Keratinocyte (primary cell): ENCODE measurements around the gene RASAL2. TPM values are rescaled to one million over a fixed set of nuclear protein-coding genes. Genes with fewer than 3 reads are reported as not detected.
A peak's percentile ranks its signal among the peaks of the same experiment; 100 is the strongest.

Source experiments
- DNase-seq: peaks from one replicate; pipeline ENCODE4 v3.0.0-alpha.2; 2011; ENCODE audit warnings: low read depth, missing footprints, low spot score
- FAIRE-seq: peaks from 2 replicates; lab custom pipeline; 2011; peaks lifted over from hg19 to GRCh38; lab: Jason Lieb, UNC
- H2AFZ ChIP-seq: 2 replicates; pipeline ENCODE4 v1.6.0; 2012; ENCODE audit warnings: low read length, control low read depth, inconsistent platforms; ENCODE audit not compliant: control insufficient read depth
- H3K27ac ChIP-seq: 2 replicates; pipeline ENCODE4 v1.5.1; 2011; ENCODE audit warnings: low read length; ENCODE audit not compliant: control insufficient read depth, insufficient read depth
- H3K27me3 ChIP-seq: 3 replicates; pipeline ENCODE4 v1.6.0; 2011; ENCODE audit warnings: low read length; ENCODE audit not compliant: control insufficient read depth, insufficient read depth; ENCODE audit errors: extremely low read depth
- H3K36me3 ChIP-seq, 2 experiments: 2 replicates in 1 of 2; 3 replicates in 1 of 2; pipeline ENCODE4 v1.5.1; 2011; ENCODE audit warnings: low read length in 2 of 2, mild to moderate bottlenecking in 1 of 2; ENCODE audit not compliant: control insufficient read depth in 2 of 2, insufficient read depth in 2 of 2; ENCODE audit errors: extremely low read depth in 1 of 2
- H3K4me1 ChIP-seq: 3 replicates; pipeline ENCODE4 v1.5.1; 2011; ENCODE audit warnings: low read length; ENCODE audit not compliant: control insufficient read depth, insufficient read depth; ENCODE audit errors: extremely low read depth
- H3K4me2 ChIP-seq: 3 replicates; pipeline ENCODE4 v1.6.0; 2011; ENCODE audit warnings: low read depth, low read length; ENCODE audit not compliant: control insufficient read depth, insufficient read depth; ENCODE audit errors: extremely low read depth
- H3K4me3 ChIP-seq, 3 experiments: fragments of 200-600 bp in 1 of 3; sonication (generic) in 1 of 3; 2 replicates in 2 of 3; 3 replicates in 1 of 3; pipeline ENCODE4 v1.5.1; 2011 to 2016; ENCODE audit warnings: low read length in 3 of 3, mild to moderate bottlenecking in 3 of 3, control low read depth in 2 of 3, inconsistent platforms in 1 of 3, low read depth in 1 of 3, mixed read lengths in 1 of 3, mixed run types in 1 of 3, moderate library complexity in 1 of 3; ENCODE audit not compliant: control insufficient read depth in 2 of 3, insufficient read depth in 2 of 3; ENCODE audit errors: extremely low read depth in 1 of 3
- H3K79me2 ChIP-seq: 2 replicates; pipeline ENCODE4 v1.6.0; 2012; ENCODE audit warnings: low read length; ENCODE audit not compliant: control insufficient read depth, insufficient read depth
- H3K9ac ChIP-seq: 3 replicates; pipeline ENCODE4 v1.6.0; 2011; ENCODE audit warnings: low read length; ENCODE audit not compliant: control insufficient read depth, insufficient read depth; ENCODE audit errors: extremely low read depth
- H3K9me1 ChIP-seq: 3 replicates; pipeline ENCODE4 v1.6.0; 2011; ENCODE audit warnings: low read length; ENCODE audit not compliant: control insufficient read depth, insufficient read depth; ENCODE audit errors: extremely low read depth
- H3K9me3 ChIP-seq: 2 replicates; pipeline ENCODE4 v1.5.1; 2012; ENCODE audit warnings: low read depth, low read length; ENCODE audit not compliant: control insufficient read depth
- H4K20me1 ChIP-seq: 3 replicates; pipeline ENCODE4 v1.6.0; 2011; ENCODE audit warnings: low read length; ENCODE audit not compliant: control insufficient read depth, insufficient read depth; ENCODE audit errors: extremely low read depth
- EZH2 ChIP-seq: IDR thresholded peaks from one replicate; pipeline ENCODE4 v1.6.1; 2012; ENCODE audit warnings: inconsistent platforms, mild to moderate bottlenecking, low read length, moderate library complexity
- dilution Hi-C: fragments of 300-500 bp; cut with MboI; formaldehyde crosslinking; loops from one replicate; pipeline ENCODE4 v1.7.0; 2020; ENCODE audit warnings: low sequenced_read_pairs; ENCODE audit not compliant: extremely low pct_ligation_motif_present
- polyA plus RNA-seq, 5 experiments: library from polyadenylated mRNA; depleted of rRNA in 3 of 5; stranded (reverse) in 3 of 5; stranded (forward) in 1 of 5; unstranded in 1 of 5; fragments of >200 nt; gene quantifications; 1 replicate in 1 of 5; 2 replicates in 3 of 5; 3 replicates in 1 of 5; pipeline versions ENCODE4 v1.2.1 to v1.2.3, GENCODE V29; 2011 to 2012; ENCODE audit warnings: missing spikeins in 2 of 5, low read depth in 1 of 5, low replicate concordance in 1 of 5
- TF ChIP-seq, protein P1 (sequence below), 3 experiments: IDR thresholded peaks in 1 of 3; conservative IDR thresholded peaks in 1 of 3; optimal IDR thresholded peaks in 1 of 3; 2 replicates in 2 of 3; 3 replicates in 1 of 3; pipeline versions ENCODE3 to v1.5.1; 2011; ENCODE audit warnings: low read length in 3 of 3, mild to moderate bottlenecking in 3 of 3, moderate library complexity in 2 of 3, control low read depth in 1 of 3, inconsistent platforms in 1 of 3; ENCODE audit not compliant: insufficient read depth in 2 of 3; ENCODE audit errors: extremely low read depth in 1 of 3

RASAL2 gene
- polyA plus RNA-seq, 1 donor (not counting 4 experiments of a cell fraction or from before 2014, with no cell fraction given), result 27.2 TPM

DNA sequence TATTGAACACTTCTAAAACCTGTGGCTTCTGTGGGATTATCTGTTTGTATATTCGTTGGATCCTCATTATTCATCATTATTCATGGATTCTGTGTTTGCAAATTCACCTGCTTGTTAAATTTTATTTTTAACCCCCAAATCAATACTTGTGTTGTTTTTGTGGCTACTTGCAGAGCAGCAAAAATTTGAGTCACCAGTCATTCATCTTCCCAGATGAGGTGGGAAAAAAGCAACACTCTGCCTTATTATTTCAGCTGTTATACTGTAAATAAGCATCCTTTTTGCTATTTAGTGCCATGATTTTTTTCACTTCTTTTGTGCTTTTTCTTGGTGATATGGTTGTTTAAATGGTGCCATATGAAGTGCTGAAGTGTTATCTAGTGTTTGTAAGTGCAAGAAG, 56.7 kb downstream of the RASAL2 start:
- Histone ChIP-seq H3K9ac (no peak overlapping the region), H3K4me1 (peaks cover 23% of the 10 kb centered on the region), H3K4me2 (no peak overlapping the region), H3K9me1 (no peaks in the 10 kb centered on the region), H3K9me3 (no peaks in the 10 kb centered on the region), H3K27me3 (no peaks in the 10 kb centered on the region), H2AFZ (no peak overlapping the region), H3K27ac (peak overlapping the region; percentile 10), H4K20me1 (no peaks in the 10 kb centered on the region), H3K79me2 (peaks cover 86% of the 10 kb centered on the region), H3K4me3 (no peak overlapping the region), H3K36me3 (no peaks in the 10 kb centered on the region)
- FAIRE-seq (no peak), DNase-seq (no peak)
- TF ChIP-seq, protein P1, sequence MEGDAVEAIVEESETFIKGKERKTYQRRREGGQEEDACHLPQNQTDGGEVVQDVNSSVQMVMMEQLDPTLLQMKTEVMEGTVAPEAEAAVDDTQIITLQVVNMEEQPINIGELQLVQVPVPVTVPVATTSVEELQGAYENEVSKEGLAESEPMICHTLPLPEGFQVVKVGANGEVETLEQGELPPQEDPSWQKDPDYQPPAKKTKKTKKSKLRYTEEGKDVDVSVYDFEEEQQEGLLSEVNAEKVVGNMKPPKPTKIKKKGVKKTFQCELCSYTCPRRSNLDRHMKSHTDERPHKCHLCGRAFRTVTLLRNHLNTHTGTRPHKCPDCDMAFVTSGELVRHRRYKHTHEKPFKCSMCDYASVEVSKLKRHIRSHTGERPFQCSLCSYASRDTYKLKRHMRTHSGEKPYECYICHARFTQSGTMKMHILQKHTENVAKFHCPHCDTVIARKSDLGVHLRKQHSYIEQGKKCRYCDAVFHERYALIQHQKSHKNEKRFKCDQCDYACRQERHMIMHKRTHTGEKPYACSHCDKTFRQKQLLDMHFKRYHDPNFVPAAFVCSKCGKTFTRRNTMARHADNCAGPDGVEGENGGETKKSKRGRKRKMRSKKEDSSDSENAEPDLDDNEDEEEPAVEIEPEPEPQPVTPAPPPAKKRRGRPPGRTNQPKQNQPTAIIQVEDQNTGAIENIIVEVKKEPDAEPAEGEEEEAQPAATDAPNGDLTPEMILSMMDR (optimal IDR thresholded peaks at IDR 0.05 in 1 of 3, IDR thresholded peaks at IDR 0.05 in 1 of 3, conservative IDR thresholded peaks at IDR 0.05 in 1 of 3; ENCODE audit: extremely low read depth in 1 of 3, insufficient read depth in 2 of 3, low read length in 3 of 3), result no peak
- TF ChIP-seq EZH2, result no peak
- dilution Hi-C loops, result no loop called here

GRCh38 chr1:178151831-178152230, 57.9 kb downstream of the RASAL2 start:
- H4K20me1 ChIP-seq, result no peaks in the 10 kb centered on the region
- H2AFZ ChIP-seq, result no peak overlapping the region
- no peaks in the 10 kb centered on the region for H3K27me3 ChIP-seq
- H3K9me3 ChIP-seq, result no peaks in the 10 kb centered on the region
- H3K36me3 ChIP-seq, result no peaks in the 10 kb centered on the region
- DNase-seq (peak; percentile 58), FAIRE-seq (peak; percentile 94)
- H3K9ac ChIP-seq, result no peak overlapping the region
- H3K4me1 ChIP-seq, result peaks cover 25% of the 10 kb centered on the region
- dilution Hi-C loops, result no loop called here
- H3K4me2 ChIP-seq, result peak overlapping the region; percentile 39
- TF ChIP-seq EZH2, result no peak
- TF ChIP-seq, protein P1 (optimal IDR thresholded peaks at IDR 0.05 in 1 of 3, IDR thresholded peaks at IDR 0.05 in 1 of 3, conservative IDR thresholded peaks at IDR 0.05 in 1 of 3; ENCODE audit: extremely low read depth in 1 of 3, insufficient read depth in 2 of 3, low read length in 3 of 3), result peak; percentile 17 to 24 (median 24)
- no peaks in the 10 kb centered on the region for H3K9me1 ChIP-seq
- peaks cover 86% of the 10 kb centered on the region for H3K79me2 ChIP-seq
- H3K27ac ChIP-seq, result peak overlapping the region; percentile 55
- H3K4me3 ChIP-seq, result no peak overlapping the region
